HCT116 (cell line): Measurements from ENCODE around the gene MEOX1. TPM values are rescaled to one million over a fixed set of nuclear protein-coding genes. Genes with fewer than 3 reads are reported as not detected.

Experiments
- ATAC-seq: fragments of 200-7000 bp; cut with Tn5 transposase; 2 replicates; pipeline ENCODE4 v1.9.1; 2020; ENCODE audit warnings: mild to moderate bottlenecking, moderate library complexity
- BruUV-seq: library from RNA; stranded (reverse); fragments of 400-500 nt; replicated peaks from 2 replicates; lab custom pipeline; 2021; lab: Mats Ljungman, UMichigan
- CTCF ChIA-PET: fragments of 300-600 bp; sonication (Branson Sonifier 250); formaldehyde crosslinking; loops from one replicate; lab custom pipeline; 2021; ENCODE audit warnings: antibody characterized with exemption; lab: Charles Lee
- POLR2A ChIA-PET: fragments of 300-600, 350-600 bp; sonication (Branson Sonifier 250); formaldehyde crosslinking; loops from one replicate; lab custom pipeline; 2021; ENCODE audit warnings: antibody characterized with exemption; lab: Charles Lee
- RAD21 ChIA-PET, 2 experiments: fragments of 300-600 bp; sonication (Branson Sonifier 250); formaldehyde crosslinking; loops; one replicate each; lab custom pipeline; 2023; ENCODE audit warnings: low total read pairs in 2 of 2; ENCODE audit not compliant: uncharacterized antibody in 2 of 2, unreplicated experiment in 2 of 2, low non-redundant PET in 1 of 2; lab: Charles Lee
- DNase-seq: peaks from one replicate; pipeline ENCODE4 v3.0.0-alpha.2; 2010; ENCODE audit warnings: low read depth, low spot score
- H2AFZ ChIP-seq: fragments of 200-600 bp; shearing (Covaris generic), sonication (generic); 2 replicates; pipeline ENCODE4 v1.6.1; 2017; ENCODE audit warnings: low read depth, mixed run types, mixed read lengths, antibody characterized with exemption, low read length; ENCODE audit not compliant: poor library complexity, severe bottlenecking
- H3K27ac ChIP-seq: 2 replicates; pipeline ENCODE4 v1.5.1; 2012; ENCODE audit warnings: low read depth, low read length
- H3K27me3 ChIP-seq: fragments of 200-600 bp; sonication (generic); 2 replicates; pipeline ENCODE4 v1.6.1; 2016; ENCODE audit warnings: mixed run types, low read length, mixed read lengths; ENCODE audit not compliant: insufficient read depth
- H3K36me3 ChIP-seq, 2 experiments: fragments of 200-500 bp in 1 of 2; fragments of 200-600 bp in 1 of 2; sonication (Bioruptor generic) in 1 of 2; sonication (generic) in 1 of 2; 2 replicates each; pipeline versions ENCODE4 v1.5.1 to v1.6.1; 2014 to 2016; ENCODE audit warnings: low read length in 2 of 2, inconsistent platforms in 1 of 2, mixed read lengths in 1 of 2, mixed run types in 1 of 2; ENCODE audit not compliant: insufficient read depth in 2 of 2, control insufficient read depth in 1 of 2
- H3K4me1 ChIP-seq, 2 experiments: fragments of 200-600 bp in 1 of 2; sonication (generic) in 1 of 2; 2 replicates each; pipeline versions ENCODE4 v1.5.1 to v1.6.1; 2012 to 2017; ENCODE audit warnings: low read length in 2 of 2, inconsistent platforms in 1 of 2, mild to moderate bottlenecking in 1 of 2, mixed read lengths in 1 of 2, mixed run types in 1 of 2, moderate library complexity in 1 of 2; ENCODE audit not compliant: insufficient read depth in 2 of 2, control insufficient read depth in 1 of 2
- H3K4me2 ChIP-seq: fragments of 200-600 bp; sonication (generic); 2 replicates; pipeline ENCODE4 v1.6.1; 2017; ENCODE audit warnings: mixed run types, low read length, mixed read lengths
- H3K4me3 ChIP-seq, 2 experiments: fragments of 200-600 bp in 1 of 2; sonication (generic) in 1 of 2; replicated peaks in 1 of 2; 2 replicates each; pipeline ENCODE4 v1.5.1; 2011 to 2016; ENCODE audit warnings: low read length in 2 of 2, control low read depth in 1 of 2, low read depth in 1 of 2, mild to moderate bottlenecking in 1 of 2, mixed read lengths in 1 of 2, mixed run types in 1 of 2
- H3K79me2 ChIP-seq: fragments of 200-600 bp; sonication (generic); 2 replicates; pipeline ENCODE4 v1.6.1; 2017; ENCODE audit warnings: mild to moderate bottlenecking, mixed run types, low read length, moderate library complexity, mixed read lengths; ENCODE audit not compliant: insufficient read depth
- H3K9ac ChIP-seq: fragments of 200-600 bp; sonication (generic); 2 replicates; pipeline ENCODE4 v1.6.1; 2016; ENCODE audit warnings: low read length, mixed read lengths
- H3K9me2 ChIP-seq: fragments of 200-600 bp; sonication (generic), shearing (Covaris generic); 2 replicates; pipeline ENCODE4 v1.6.1; 2017; ENCODE audit warnings: mixed run types, mild to moderate bottlenecking, moderate library complexity; ENCODE audit not compliant: insufficient read depth
- H3K9me3 ChIP-seq, 2 experiments: fragments of 200-500 bp in 1 of 2; fragments of 200-600 bp in 1 of 2; sonication (Bioruptor generic) in 1 of 2; sonication (generic) in 1 of 2; 2 replicates each; pipeline ENCODE4 v1.6.1; 2014 to 2017; ENCODE audit warnings: low read length in 2 of 2, mixed read lengths in 2 of 2, inconsistent platforms in 1 of 2, low read depth in 1 of 2, mild to moderate bottlenecking in 1 of 2, mixed run types in 1 of 2, moderate library complexity in 1 of 2; ENCODE audit not compliant: control insufficient read depth in 1 of 2, insufficient read depth in 1 of 2
- H4K20me1 ChIP-seq: fragments of 200-600 bp; sonication (generic), shearing (Covaris generic); 2 replicates; pipeline ENCODE4 v1.6.1; 2017; ENCODE audit warnings: mixed run types, mild to moderate bottlenecking, moderate library complexity; ENCODE audit not compliant: insufficient read depth
- CBX3 ChIP-seq: IDR thresholded peaks from 2 replicates; pipeline ENCODE4 v1.6.1; 2012; ENCODE audit warnings: low read depth
- CTCF ChIP-seq, 3 experiments: fragments of 200-600 bp in 1 of 3; sonication (generic) in 1 of 3; IDR thresholded peaks in 2 of 3; conservative IDR thresholded peaks in 1 of 3; 2 replicates each; pipeline ENCODE4 v1.5.1; 2012 to 2017; ENCODE audit warnings: low read depth in 2 of 3, low read length in 2 of 3, antibody characterized with exemption in 1 of 3, borderline replicate concordance in 1 of 3, control low read depth in 1 of 3, mild to moderate bottlenecking in 1 of 3, mixed read lengths in 1 of 3, mixed run types in 1 of 3, moderate library complexity in 1 of 3; ENCODE audit not compliant: insufficient read depth in 1 of 3
- ELF1 ChIP-seq: IDR thresholded peaks from 2 replicates; pipeline ENCODE4 v1.6.1; 2012; ENCODE audit warnings: low read depth, borderline replicate concordance
- EZH2 ChIP-seq: fragments of 200-600 bp; sonication (generic); IDR thresholded peaks from 2 replicates; pipeline ENCODE4 v1.6.1; 2017; ENCODE audit warnings: antibody characterized with exemption, mixed run types
- MAX ChIP-seq: IDR thresholded peaks from 2 replicates; pipeline ENCODE4 v1.6.1; 2012
- SP1 ChIP-seq: IDR thresholded peaks from 2 replicates; pipeline ENCODE4 v1.6.1; 2012; ENCODE audit warnings: low read depth
- SRF ChIP-seq: IDR thresholded peaks from 2 replicates; pipeline ENCODE4 v1.6.1; 2012; ENCODE audit warnings: low read depth
- TCF7L2 ChIP-seq: IDR thresholded peaks from 2 replicates; pipeline ENCODE4 v1.7.0; 2011; ENCODE audit warnings: borderline replicate concordance, inconsistent platforms; ENCODE audit not compliant: insufficient read depth, insufficient read length; ENCODE audit errors: extremely low read depth
- ZFX ChIP-seq: fragments of 450-650 bp; IDR thresholded peaks from 2 replicates; pipeline ENCODE4 v1.6.1; 2017
- intact Hi-C: fragments of 100-400 bp; cut with micrococcal nuclease; formaldehyde crosslinking; loops from 2 replicates; pipeline ENCODE4 v1.10.0; 2022
- total RNA-seq: library from RNA; stranded (reverse); gene quantifications from one replicate; pipeline ENCODE4 v1.2.1, GENCODE V29; 2021; ENCODE audit not compliant: unreplicated experiment

MEOX1 gene
- total RNA-seq, 1 experiment from 2014 or later = not detected

GRCh38 chr17:43599046-43599395 lies 62.7 kb downstream of the MEOX1 start:
- intact Hi-C loops = no loop called here
- Histone ChIP-seq H4K20me1 (no peaks in the 10 kb centered on the region), H3K9ac (no peak overlapping the region), H3K4me1 (peaks cover 0 to 13% of the 10 kb centered on the region in 2 experiments; a peak in 1 of 4 replicates), H3K9me2 (no peaks in the 10 kb centered on the region), H3K36me3 (no peaks in the 10 kb centered on the region), H3K27ac (no peak overlapping the region), H2AFZ (no peak overlapping the region), H3K4me2 (no peak overlapping the region), H3K27me3 (no peaks in the 10 kb centered on the region), H3K79me2 (no peaks in the 10 kb centered on the region), H3K9me3 (no peaks in the 10 kb centered on the region), H3K4me3 (no peak overlapping the region)
- CTCF ChIA-PET = interaction anchor here (0.7 kb wide), 1 partner anchor 75 kb away, joined by 3 read pairs; no protein-coding TSS in a partner anchor
- RAD21 ChIA-PET = no interaction called here
- POLR2A ChIA-PET = no interaction called here
- DNase-seq = no peak
- no peak for TF ChIP-seq SP1
- no peak for TF ChIP-seq CBX3
- no peak for TF ChIP-seq EZH2
- TF ChIP-seq SRF = no peak
- TF ChIP-seq MAX = no peak
- TF ChIP-seq TCF7L2 = no peak
- no peak for TF ChIP-seq ZFX
- no peak for TF ChIP-seq ELF1
- TF ChIP-seq CTCF (IDR thresholded peaks at IDR 0.05 in 2 of 3, conservative IDR thresholded peaks at IDR 0.05 in 1 of 3; ENCODE audit: borderline replicate concordance in 1 of 3, insufficient read depth in 1 of 3, low read depth in 2 of 3, low read length in 2 of 3) = no peak
- no TSS peak for BruUV-seq
- ATAC-seq = no peak
